Ovary (tissue), 9 donors: ENCODE data around the gene RAPGEF2. TPM values are rescaled to one million over a fixed set of nuclear protein-coding genes. Genes with fewer than 3 reads are reported as not detected.

Experiments
- DNase-seq, 5 donors: peaks; one replicate each; pipeline ENCODE4 v3.0.0-alpha.2; 2019 to 2020
- H3K27ac ChIP-seq, 2 donors: fragments of 200-600 bp; one replicate each; pipeline versions ENCODE4 v1.5.1 to v1.8.0; 2019 to 2022
- H3K27me3 ChIP-seq: fragments of 200-600 bp; one replicate; pipeline ENCODE4 v1.8.0; 2022
- H3K36me3 ChIP-seq: fragments of 200-600 bp; sonication (generic); one replicate; pipeline ENCODE4 v1.5.1; 2019
- H3K4me1 ChIP-seq: one replicate; pipeline ENCODE4 v1.8.1; 2013; ENCODE audit warnings: mild to moderate bottlenecking, moderate library complexity; ENCODE audit not compliant: insufficient read depth
- H3K4me3 ChIP-seq: fragments of 200-600 bp; sonication (generic); one replicate; pipeline ENCODE4 v1.5.1; 2017
- H3K9me3 ChIP-seq, 2 donors: fragments of 200-600 bp in 1 of 2; sonication (generic) in 1 of 2; one replicate each; pipeline versions ENCODE4 v1.5.1 to v1.8.1; 2013 to 2019; ENCODE audit warnings: mild to moderate bottlenecking in 1 of 2, moderate library complexity in 1 of 2
- CTCF ChIP-seq, 3 donors: fragments of 450-650 bp in 2 of 3; fragments of 200-600 bp in 1 of 3; IDR thresholded peaks; one replicate each; pipeline versions ENCODE4 v1.5.1 to v1.8.0; 2016 to 2022; ENCODE audit warnings: antibody characterized with exemption in 3 of 3, mild to moderate bottlenecking in 1 of 3
- EP300 ChIP-seq: sonication (generic); formaldehyde crosslinking; IDR thresholded peaks from one replicate; pipeline ENCODE4 v1.6.1; 2017; ENCODE audit warnings: antibody characterized with exemption
- POLR2A ChIP-seq: fragments of 450-650 bp; IDR thresholded peaks from one replicate; pipeline ENCODE4 v1.6.1; 2017; ENCODE audit warnings: antibody characterized with exemption, mild to moderate bottlenecking, moderate library complexity
- WGBS, 3 donors: extraction: QIAGEN DNeasy Blood & Tissue Kit in 1 of 3; methylation state at CpG; one replicate each; pipeline versions ENCODE4 v1.1.5 to v1.1.7; 2013 to 2017; 5-methylcytosine and 5-hydroxymethylcytosine counted together
- intact Hi-C, 4 donors: fragments of 100-400 bp; cut with DNase I; formaldehyde crosslinking; loops; one replicate each; pipeline versions ENCODE4 v1.11.0 to v1.15.1; 2022 to 2023
- polyA plus RNA-seq, 2 donors: library from polyadenylated mRNA; stranded (reverse); fragments of 200-250 nt in 1 of 2; fragments of 350-450 nt in 1 of 2; fragmentation: Illumina TruSeq in 1 of 2; extraction: RNeasy Lipid Tissue Mini Kit (QIAGEN cat#74804) in 1 of 2; gene quantifications; one replicate each; pipeline ENCODE4 v1.2.3, GENCODE V29; 2013 to 2014
- total RNA-seq, 7 donors: library from RNA; depleted of rRNA in 2 of 7; stranded (reverse); fragments of >200 nt in 2 of 7; fragmentation: NEBNext Ultra II Directional in 3 of 7; extraction: Animal tissue kit (Norgen Biotek cat#: 25700) in 3 of 7; gene quantifications; one replicate each; pipeline versions ENCODE4 v1.1.0 to v1.2.4, GENCODE V29; 2016 to 2023
- donor health status: DM: no; HTN: no; CAD: no; lungs with moderate emphysema.
- donor health status: DM: no; HTN: no; CAD: no.
- donor health status: Bipolar disorder and iron deficiency.
- donor health status: DM: yes; HTN: yes; CAD: no.
- donor health status: DM: no; HTN: no; CAD: no.
- donor health status: DM: yes; HTN: yes; CAD: no.

The RAPGEF2 gene
- total and polyA plus RNA-seq, 9 donors = 11.5 to 46.5 (median 25.4) TPM

- Histone ChIP-seq H3K36me3 (no peaks in the 10 kb centered on the region), H3K4me3 (no peak overlapping the region), H3K9me3 (no peaks in the 10 kb centered on the region), H3K4me1 (peaks cover 9% of the 10 kb centered on the region), H3K27ac (no peak overlapping the region), H3K27me3 (no peaks in the 10 kb centered on the region)
- intact Hi-C loops = loop anchor here (5.0 to 10.0 kb wide), 7 partner anchors 71 to 451 kb away; partner anchors contain the start of genes PPID (in 1 of the 4) and RAPGEF2 (in 1 of the 4)
- peak; percentile 36 to 67 (median 45) for DNase-seq
- 14 to 18% (median 16%) methylated on average over 14 of the region's 14 CpGs for WGBS, 3 donors
- peak; percentile 41 to 73 (median 63) for TF ChIP-seq CTCF (IDR thresholded peaks at IDR 0.05)
- TF ChIP-seq POLR2A = no peak
Measured at GRCh38 chr4:159175085-159175988, 72.5 kb downstream of the RAPGEF2 start.

GRCh38 chr4:159175989-159176375, 73.1 kb downstream of the RAPGEF2 start:
- no peaks in the 10 kb centered on the region for H3K9me3 ChIP-seq
- no peak for TF ChIP-seq CTCF (IDR thresholded peaks at IDR 0.05)
- TF ChIP-seq EP300 = no peak
- TF ChIP-seq POLR2A = no peak
- WGBS, 3 donors = 62 to 67% (median 63%) methylated on average over 4 of the region's 4 CpGs
- no peaks in the 10 kb centered on the region for H3K36me3 ChIP-seq
- DNase-seq = no peak
- H3K4me1 ChIP-seq = peaks cover 9% of the 10 kb centered on the region
- H3K4me3 ChIP-seq = no peak overlapping the region
- no peaks in the 10 kb centered on the region for H3K27me3 ChIP-seq
- intact Hi-C loops = loop anchor here (5.0 to 10.0 kb wide), 7 partner anchors 71 to 451 kb away; partner anchors contain the start of genes PPID (in 1 of the 4) and RAPGEF2 (in 1 of the 4)
- H3K27ac ChIP-seq = no peak overlapping the region

- Histone ChIP-seq H3K4me1 (peaks cover 5% of the 10 kb centered on the region), H3K36me3 (no peaks in the 10 kb centered on the region), H3K4me3 (no peak overlapping the region), H3K27me3 (no peaks in the 10 kb centered on the region), H3K9me3 (no peaks in the 10 kb centered on the region), H3K27ac (no peak overlapping the region)
- 77 to 83% (median 79%) methylated on average over 5 of the region's 5 CpGs for WGBS, 3 donors
- TF ChIP-seq EP300 = no peak
- no peak for TF ChIP-seq POLR2A
- intact Hi-C loops = loop anchor here (5.0 to 10.0 kb wide), 7 partner anchors 73 to 453 kb away; partner anchors contain the start of genes PPID (in 1 of the 4) and RAPGEF2 (in 1 of the 4)
- DNase-seq = no peak
Measured at GRCh38 chr4:159177265-159178150, 74.6 kb downstream of the RAPGEF2 start.

- Histone ChIP-seq H3K4me1 (peaks cover 5% of the 10 kb centered on the region), H3K27ac (no peak overlapping the region), H3K36me3 (no peaks in the 10 kb centered on the region), H3K4me3 (no peak overlapping the region), H3K9me3 (no peaks in the 10 kb centered on the region), H3K27me3 (no peaks in the 10 kb centered on the region)
- TF ChIP-seq EP300 (no peak), CTCF (IDR thresholded peaks at IDR 0.05) (no peak), POLR2A (no peak)
- WGBS, 3 donors = 83 to 90% (median 87%) methylated on average over 2 of the region's 2 CpGs
- intact Hi-C loops = loop anchor here (5.0 to 10.0 kb wide), 7 partner anchors 73 to 453 kb away; partner anchors contain the start of genes PPID (in 1 of the 4) and RAPGEF2 (in 1 of the 4)
- no peak for DNase-seq
Measured at GRCh38 chr4:159178151-159178546, 75.3 kb downstream of the RAPGEF2 start.
